ENCODE data around the gene MON1B.

DNA sequence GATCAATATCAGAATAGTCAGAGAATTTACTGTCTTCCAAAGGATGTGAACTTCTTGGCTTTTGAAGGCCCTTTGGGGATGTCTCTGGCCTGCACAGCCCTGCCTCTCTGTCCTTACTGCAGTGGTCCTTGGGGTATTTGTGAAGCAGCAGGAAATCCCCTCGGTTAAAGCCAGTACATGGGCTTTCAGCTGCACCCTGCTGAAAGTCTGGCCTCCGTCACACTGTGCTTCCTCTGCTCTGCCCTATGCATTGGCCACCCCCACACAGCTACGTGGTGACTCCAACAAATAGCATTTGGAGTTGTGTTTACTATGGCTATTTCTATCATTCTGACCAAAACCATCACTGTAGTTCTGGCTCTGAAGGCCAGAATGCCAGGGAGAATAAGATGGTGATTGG is 29.4 kb downstream of the MON1B start:
- no peak for TF ChIP-seq POLR2A (IDR thresholded peaks at IDR 0.05)
- TF ChIP-seq POLR2AphosphoS5 (IDR thresholded peaks at IDR 0.05): no peak
- TF ChIP-seq CTCF (IDR thresholded peaks at IDR 0.05): no peak
